Measurements from ENCODE around the gene SCD5.

Gene SCD5

GRCh38 chr4:82739287-82740190, 59.1 kb downstream of the SCD5 start:
- in situ Hi-C loops (cut with HindIII; ENCODE audit: low sequenced_read_pairs), result no loop called here

GRCh38 chr4:82737354-82737753, 61.2 kb downstream of the SCD5 start:
- in situ Hi-C loops (cut with HindIII; ENCODE audit: low sequenced_read_pairs), result no loop called here

DNA sequence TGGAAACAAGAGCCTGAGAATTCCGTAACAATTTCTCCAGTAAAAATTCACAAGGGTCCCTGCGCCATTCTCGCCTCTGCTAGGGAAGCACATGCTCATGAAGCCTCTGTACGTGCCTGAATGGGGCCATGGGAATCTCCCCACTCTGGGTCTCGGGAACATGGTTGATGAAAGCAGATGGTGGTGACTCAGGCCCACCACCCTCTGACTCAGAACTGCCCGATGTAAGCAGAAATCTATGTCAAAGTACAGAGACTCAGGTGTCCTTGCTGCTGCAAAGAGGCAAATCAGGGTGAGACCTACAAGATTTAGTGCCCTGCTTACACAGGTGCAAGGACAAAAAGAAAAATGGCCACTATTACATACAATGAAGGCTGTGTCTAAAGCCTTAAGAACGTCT, 65.0 kb downstream of the SCD5 start:
- in situ Hi-C loops (cut with HindIII; ENCODE audit: low sequenced_read_pairs), result no loop called here

GRCh38 chr4:82728301-82728700, 70.3 kb downstream of the SCD5 start:
- in situ Hi-C loops (cut with HindIII; ENCODE audit: low sequenced_read_pairs), result loop anchor here (10.0 kb wide), 1 partner anchor 244 kb away; no protein-coding TSS in a partner anchor

DNA sequence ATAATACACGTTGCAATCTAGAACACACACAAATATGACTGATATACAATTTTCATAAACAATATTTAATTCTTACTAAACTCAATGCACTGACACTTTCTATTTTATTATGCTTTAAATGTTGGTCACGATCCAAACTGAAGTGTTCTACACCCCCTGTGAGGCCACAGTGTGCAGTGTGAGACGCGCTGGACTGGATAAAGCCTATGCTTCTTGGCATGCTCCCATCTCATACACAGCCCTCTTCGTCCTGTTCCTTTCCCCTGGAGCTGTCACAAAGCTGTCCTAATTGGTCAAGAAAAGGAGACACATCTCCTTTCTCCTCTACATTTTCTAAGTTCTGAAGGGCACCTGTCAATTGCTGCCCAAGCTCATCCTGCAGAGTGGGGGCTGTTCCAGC, 72.0 kb downstream of the SCD5 start:
- in situ Hi-C loops (cut with HindIII; ENCODE audit: low sequenced_read_pairs), result loop anchor here (10.0 kb wide), 1 partner anchor 242 kb away; no protein-coding TSS in a partner anchor

- in situ Hi-C loops (cut with HindIII; ENCODE audit: low sequenced_read_pairs), result loop anchor here (10.0 kb wide), 1 partner anchor 237 kb away; no protein-coding TSS in a partner anchor
These were observed 76.7 kb downstream of the SCD5 start for GRCh38 chr4:82721819-82722423.

DNA sequence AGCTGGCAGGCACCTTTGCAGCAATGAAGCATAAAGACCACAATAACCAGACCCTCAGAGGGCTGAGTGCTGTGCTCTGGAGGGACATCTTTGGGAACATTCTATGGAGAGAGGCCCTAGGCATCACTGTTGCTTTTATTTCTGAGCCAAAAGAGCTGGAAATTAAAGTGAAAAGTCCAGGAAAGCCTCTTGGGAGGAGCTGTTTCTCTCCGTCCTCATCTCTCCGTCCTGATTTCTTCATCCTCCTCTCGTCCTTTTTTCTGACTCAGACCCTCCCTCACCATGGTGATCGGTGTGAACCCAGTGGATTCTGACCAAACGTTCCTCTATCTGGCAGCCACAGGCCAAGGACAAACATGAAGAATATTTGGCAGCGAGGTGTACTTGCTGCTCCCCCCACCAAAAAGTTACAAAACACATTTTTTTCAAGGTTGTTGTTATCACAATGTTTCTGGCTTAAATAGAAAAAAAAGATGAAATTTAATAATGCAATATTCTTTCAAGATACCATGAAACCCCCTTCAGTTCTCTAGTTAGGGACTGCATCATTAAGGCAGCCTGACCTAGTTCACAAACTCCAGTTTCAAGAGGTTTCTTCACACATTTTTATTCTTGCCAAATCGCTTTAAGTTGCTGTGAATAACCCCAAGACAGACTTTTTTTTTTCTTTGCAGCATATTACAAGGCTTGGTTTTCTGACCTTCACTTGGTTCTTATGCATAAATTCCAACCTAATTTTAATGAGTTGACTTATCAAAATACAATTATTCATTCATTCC, 80.2 kb downstream of the SCD5 start:
- in situ Hi-C loops (cut with HindIII; ENCODE audit: low sequenced_read_pairs), result no loop called here

DNA sequence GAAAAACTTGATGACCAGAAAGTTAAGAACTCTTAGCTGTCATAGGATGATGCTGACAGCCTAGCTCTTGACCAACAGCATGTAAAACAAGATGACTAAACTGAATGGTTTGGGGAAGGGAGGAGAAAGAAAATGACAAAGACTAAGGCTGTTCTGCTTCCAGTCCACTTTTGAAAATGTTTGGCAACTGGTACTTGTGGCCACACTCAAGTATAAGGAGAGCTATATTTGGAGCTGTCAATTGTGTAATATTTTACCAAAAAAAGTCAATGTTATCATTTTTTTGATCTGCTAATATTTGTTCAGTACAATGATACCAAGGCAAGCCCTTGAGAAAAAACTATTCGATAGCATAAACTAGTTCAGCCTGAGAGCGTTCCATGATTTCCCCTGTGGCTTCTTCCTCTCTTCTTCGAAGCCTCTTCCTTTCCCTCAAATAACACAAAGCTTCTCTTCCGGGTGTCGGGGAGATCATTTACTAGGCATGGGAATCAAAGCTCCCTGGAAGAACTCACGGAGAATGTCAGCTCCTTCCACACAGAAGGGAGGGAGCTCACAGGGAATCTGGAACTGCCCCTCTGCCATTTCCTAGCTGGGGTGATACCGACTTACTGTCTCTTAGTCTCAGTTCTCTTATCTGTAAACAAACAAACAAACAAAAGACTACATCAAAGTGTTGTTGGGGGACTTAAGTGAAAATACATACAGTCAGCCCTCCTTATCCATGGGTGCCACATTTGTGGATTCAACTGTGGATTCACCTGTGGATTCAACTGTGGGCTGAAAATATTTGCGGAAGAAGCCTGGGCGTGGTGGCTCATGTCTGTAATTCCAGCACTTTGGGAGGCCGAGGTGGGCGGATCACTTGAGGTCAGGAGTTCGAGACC, 82.6 kb downstream of the SCD5 start:
- in situ Hi-C loops (cut with HindIII; ENCODE audit: low sequenced_read_pairs), result no loop called here

DNA sequence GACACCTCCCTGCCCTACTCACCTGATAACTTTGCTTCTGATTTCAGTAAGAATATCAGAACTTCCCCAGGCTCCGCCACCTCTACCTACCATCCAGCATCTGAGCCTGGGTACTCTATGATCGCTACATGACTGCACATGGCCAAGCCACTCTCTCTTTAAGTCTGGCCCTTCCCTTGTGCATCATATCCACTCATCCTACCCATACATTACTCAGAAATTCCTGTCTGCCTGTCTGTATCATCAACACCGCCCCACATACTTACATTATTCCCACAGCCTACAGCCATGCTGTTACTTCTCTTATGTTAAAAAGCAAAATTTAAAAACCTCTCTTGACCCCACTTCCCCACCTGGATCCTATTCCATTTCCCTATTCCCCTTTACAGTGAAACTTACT, 84.7 kb downstream of the SCD5 start:
- in situ Hi-C loops (cut with HindIII; ENCODE audit: low sequenced_read_pairs), result no loop called here

DNA sequence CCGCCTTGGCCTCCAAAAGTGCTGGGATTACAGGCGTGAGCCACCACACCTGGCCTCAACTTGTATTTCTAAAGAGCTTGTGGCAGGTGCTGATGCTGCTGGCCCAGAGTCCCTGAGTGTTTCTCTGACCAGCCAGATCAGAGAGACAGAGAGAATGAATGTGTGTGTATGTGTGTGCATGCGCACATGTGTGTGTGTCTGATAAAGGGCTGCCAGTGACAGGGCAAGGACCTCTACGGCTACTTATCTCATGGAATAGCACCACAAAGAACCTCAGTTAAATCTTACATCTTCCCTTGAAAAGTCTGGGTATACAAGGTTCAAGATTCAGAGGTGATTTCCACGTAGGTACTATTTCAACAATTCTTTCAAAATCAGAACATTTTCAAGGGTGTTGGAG, 86.0 kb downstream of the SCD5 start:
- in situ Hi-C loops (cut with HindIII; ENCODE audit: low sequenced_read_pairs), result no loop called here

DNA sequence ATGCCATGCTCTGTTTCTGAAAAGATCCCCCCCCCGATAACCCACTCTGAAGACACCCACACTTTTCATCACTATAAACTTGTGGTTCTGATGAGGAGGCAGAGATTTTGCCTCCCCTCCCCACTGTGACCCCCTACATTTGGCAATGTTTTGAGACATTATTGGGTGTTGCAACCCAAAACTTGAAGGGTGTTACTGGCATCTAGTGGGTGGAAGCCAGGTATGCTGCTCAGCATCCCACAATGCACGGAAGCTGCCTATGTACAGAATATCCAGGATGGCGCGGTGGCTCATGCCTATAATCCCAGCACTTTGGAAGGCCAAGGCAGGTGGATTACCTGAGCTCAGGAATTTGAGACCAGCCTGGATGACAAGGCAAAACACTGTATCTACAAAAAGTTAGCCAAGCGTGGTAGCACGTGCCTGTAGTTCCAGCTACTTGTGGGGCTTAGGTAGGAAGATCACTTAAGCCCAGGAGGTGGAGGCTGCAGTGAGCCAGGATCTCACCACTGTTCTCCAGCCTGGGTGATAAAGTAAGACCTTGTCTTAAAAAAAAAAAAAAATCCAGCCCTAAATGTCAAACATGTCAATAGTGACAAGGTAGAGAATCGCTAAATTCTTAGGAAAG, 87.3 kb downstream of the SCD5 start:
- in situ Hi-C loops (cut with HindIII; ENCODE audit: low sequenced_read_pairs), result no loop called here

GRCh38 chr4:82710197-82710929, 88.2 kb downstream of the SCD5 start:
- in situ Hi-C loops (cut with HindIII; ENCODE audit: low sequenced_read_pairs), result no loop called here

DNA sequence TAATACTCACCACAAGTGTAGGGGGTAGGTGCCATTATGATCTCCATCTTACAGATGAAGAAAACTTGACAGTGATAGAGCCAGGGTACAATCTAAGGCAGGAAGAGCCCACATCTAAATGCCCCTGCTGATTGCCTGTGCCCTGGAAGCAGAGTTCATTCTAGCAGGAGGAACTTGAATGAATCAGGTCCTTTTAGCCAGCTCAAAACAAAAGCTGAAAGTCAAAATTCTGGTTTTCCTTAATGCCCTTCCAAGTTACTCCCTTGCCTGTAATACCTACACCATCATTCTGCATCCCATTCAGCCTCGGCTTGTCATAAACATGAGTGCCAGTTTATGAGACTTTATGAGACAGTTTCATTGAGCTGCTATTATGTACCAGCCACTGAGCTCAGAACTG, 89.6 kb downstream of the SCD5 start:
- in situ Hi-C loops (cut with HindIII; ENCODE audit: low sequenced_read_pairs), result no loop called here

GRCh38 chr4:82706349-82707000, 92.1 kb downstream of the SCD5 start:
- in situ Hi-C loops (cut with HindIII; ENCODE audit: low sequenced_read_pairs), result no loop called here

- in situ Hi-C loops (cut with HindIII; ENCODE audit: low sequenced_read_pairs), result no loop called here
These were observed 92.7 kb downstream of the SCD5 start for GRCh38 chr4:82705928-82706300.

GRCh38 chr4:82705169-82705927, 93.2 kb downstream of the SCD5 start:
- in situ Hi-C loops (cut with HindIII; ENCODE audit: low sequenced_read_pairs), result no loop called here

- in situ Hi-C loops (cut with HindIII; ENCODE audit: low sequenced_read_pairs), result no loop called here
These were observed 94.4 kb downstream of the SCD5 start for GRCh38 chr4:82704156-82704555.

GRCh38 chr4:82698412-82698811, 100.2 kb downstream of the SCD5 start:
- in situ Hi-C loops (cut with HindIII; ENCODE audit: low sequenced_read_pairs), result no loop called here
